Hepatocyte (in vitro differentiated cells): ENCODE data around the gene ARSI. TPM values are rescaled to one million over a fixed set of nuclear protein-coding genes. Genes with fewer than 3 reads are reported as not detected.

Source experiments
- DNase-seq: peaks from one replicate; pipeline ENCODE4 v3.0.0-alpha.2; 2016; ENCODE audit warnings: low spot score
- H2AFZ ChIP-seq: fragments of 200-600 bp; sonication (generic); 2 replicates; pipeline ENCODE4 v1.6.0; 2016; ENCODE audit warnings: antibody characterized with exemption, mild to moderate bottlenecking
- H3K27ac ChIP-seq: fragments of 200-600 bp; sonication (generic); 2 replicates; pipeline ENCODE4 v1.5.1; 2016; ENCODE audit warnings: mild to moderate bottlenecking
- H3K27me3 ChIP-seq: fragments of 200-600 bp; sonication (generic); 2 replicates; pipeline ENCODE4 v1.6.1; 2016
- H3K36me3 ChIP-seq: fragments of 200-600 bp; sonication (generic); replicated peaks from 2 replicates; pipeline ENCODE4 v1.5.1; 2016; ENCODE audit warnings: low read depth; ENCODE audit not compliant: insufficient read depth
- H3K4me1 ChIP-seq: fragments of 200-600 bp; sonication (generic); 2 replicates; pipeline ENCODE4 v1.5.1; 2016; ENCODE audit warnings: mild to moderate bottlenecking, moderate library complexity; ENCODE audit not compliant: insufficient read depth
- H3K4me2 ChIP-seq: fragments of 200-600 bp; sonication (generic); 2 replicates; pipeline ENCODE4 v1.6.0; 2016
- H3K4me3 ChIP-seq: fragments of 200-600 bp; sonication (generic); 2 replicates; pipeline ENCODE4 v1.5.1; 2016; ENCODE audit warnings: mild to moderate bottlenecking
- H3K79me2 ChIP-seq: fragments of 200-600 bp; sonication (generic); 2 replicates; pipeline ENCODE4 v1.6.0; 2017; ENCODE audit warnings: mild to moderate bottlenecking
- H3K9me2 ChIP-seq: fragments of 200-600 bp; sonication (generic); replicated peaks from 2 replicates; pipeline ENCODE4 v1.6.0; 2017; ENCODE audit warnings: mild to moderate bottlenecking; ENCODE audit not compliant: insufficient read depth
- H3K9me3 ChIP-seq: fragments of 200-600 bp; sonication (generic); 2 replicates; pipeline ENCODE4 v1.5.1; 2016; ENCODE audit warnings: low read depth, mild to moderate bottlenecking
- H4K20me1 ChIP-seq: fragments of 200-600 bp; sonication (generic); 2 replicates; pipeline ENCODE4 v1.6.0; 2016; ENCODE audit warnings: mild to moderate bottlenecking; ENCODE audit not compliant: insufficient read depth, poor library complexity, severe bottlenecking
- EZH2 ChIP-seq: fragments of 200-600 bp; sonication (generic); IDR thresholded peaks from 2 replicates; pipeline ENCODE4 v1.6.1; 2016; ENCODE audit warnings: antibody characterized with exemption, mild to moderate bottlenecking, borderline replicate concordance
- EZH2phosphoT487 ChIP-seq: fragments of 200-600 bp; sonication (generic); IDR thresholded peaks from one replicate; pipeline ENCODE4 v1.6.1; 2018; ENCODE audit warnings: antibody characterized with exemption, mild to moderate bottlenecking, low read depth, moderate library complexity; ENCODE audit not compliant: unreplicated experiment, severe bottlenecking
- WGBS: methylation state at CpG from one replicate; pipeline ENCODE4 v1.1.6; 2016; ENCODE audit warnings: low lambda C conversion rate; ENCODE audit errors: missing lambda C conversion rate; 5-methylcytosine and 5-hydroxymethylcytosine counted together
- polyA plus RNA-seq: library from polyadenylated mRNA; unstranded; fragments of >200 nt; fragmentation: Nextera tagmentation; extraction: Ambion mirVana; gene quantifications from 2 replicates; pipeline ENCODE4 v1.2.1, GENCODE V29; 2016
- total RNA-seq: library from RNA; depleted of rRNA; stranded (reverse); fragments of >200 nt; gene quantifications from 2 replicates; pipeline ENCODE4 v1.2.3, GENCODE V29; 2014
- TF ChIP-seq, protein P1 (sequence below): fragments of 200-600 bp; sonication (generic); IDR thresholded peaks from 2 replicates; pipeline ENCODE4 v1.5.1; 2016; ENCODE audit warnings: antibody characterized with exemption, mild to moderate bottlenecking; ENCODE audit not compliant: poor library complexity

The ARSI gene
- total and polyA plus RNA-seq, 2 experiments from 2014 or later: 27.1 to 27.9 TPM

DNA sequence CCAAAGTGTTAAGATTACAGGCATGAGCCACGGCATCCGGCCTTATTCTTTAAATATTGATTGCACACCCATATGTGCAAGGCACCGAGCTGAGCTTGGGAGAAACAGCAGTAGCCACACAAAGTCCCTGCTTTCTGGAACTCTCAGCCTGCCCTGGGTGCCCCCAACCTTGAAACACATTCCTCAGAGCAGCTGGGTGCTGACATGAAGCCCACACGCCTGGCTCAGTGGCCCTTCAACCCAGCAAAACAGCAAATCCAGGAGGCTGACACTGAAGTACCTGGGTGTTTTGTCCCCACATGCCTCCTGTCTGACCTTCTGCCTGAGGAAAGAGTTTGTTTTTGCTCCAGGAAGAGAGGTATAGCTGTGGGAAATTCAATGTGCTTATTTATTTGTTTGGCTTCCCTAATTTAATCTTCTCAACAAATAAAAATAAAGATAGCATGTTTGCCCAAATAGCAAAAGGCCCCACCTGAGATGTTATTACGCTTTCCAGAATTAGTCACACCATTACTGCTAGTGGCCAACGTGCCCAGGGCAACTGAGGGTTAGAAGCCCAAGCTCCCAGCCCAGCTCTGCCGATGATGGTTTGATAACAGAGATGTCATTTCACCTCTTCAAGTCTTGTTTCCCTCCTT, 41.4 kb upstream of the ARSI start:
- TF ChIP-seq, protein P1, sequence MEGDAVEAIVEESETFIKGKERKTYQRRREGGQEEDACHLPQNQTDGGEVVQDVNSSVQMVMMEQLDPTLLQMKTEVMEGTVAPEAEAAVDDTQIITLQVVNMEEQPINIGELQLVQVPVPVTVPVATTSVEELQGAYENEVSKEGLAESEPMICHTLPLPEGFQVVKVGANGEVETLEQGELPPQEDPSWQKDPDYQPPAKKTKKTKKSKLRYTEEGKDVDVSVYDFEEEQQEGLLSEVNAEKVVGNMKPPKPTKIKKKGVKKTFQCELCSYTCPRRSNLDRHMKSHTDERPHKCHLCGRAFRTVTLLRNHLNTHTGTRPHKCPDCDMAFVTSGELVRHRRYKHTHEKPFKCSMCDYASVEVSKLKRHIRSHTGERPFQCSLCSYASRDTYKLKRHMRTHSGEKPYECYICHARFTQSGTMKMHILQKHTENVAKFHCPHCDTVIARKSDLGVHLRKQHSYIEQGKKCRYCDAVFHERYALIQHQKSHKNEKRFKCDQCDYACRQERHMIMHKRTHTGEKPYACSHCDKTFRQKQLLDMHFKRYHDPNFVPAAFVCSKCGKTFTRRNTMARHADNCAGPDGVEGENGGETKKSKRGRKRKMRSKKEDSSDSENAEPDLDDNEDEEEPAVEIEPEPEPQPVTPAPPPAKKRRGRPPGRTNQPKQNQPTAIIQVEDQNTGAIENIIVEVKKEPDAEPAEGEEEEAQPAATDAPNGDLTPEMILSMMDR: no peak
- TF ChIP-seq EZH2 (no peak), EZH2phosphoT487 (no peak)
- no peak for DNase-seq
- Histone ChIP-seq H3K4me1 (no peaks in the 10 kb centered on the region), H3K4me3 (no peak overlapping the region), H2AFZ (no peak overlapping the region), H3K27me3 (no peaks in the 10 kb centered on the region), H3K27ac (no peak overlapping the region), H3K9me3 (no peaks in the 10 kb centered on the region), H3K9me2 (no peaks in the 10 kb centered on the region), H3K79me2 (no peaks in the 10 kb centered on the region), H4K20me1 (no peaks in the 10 kb centered on the region), H3K36me3 (no peaks in the 10 kb centered on the region), H3K4me2 (no peak overlapping the region)
- 72% methylated on average over 7 of the region's 7 CpGs for WGBS

- Histone ChIP-seq H3K27me3 (no peaks in the 10 kb centered on the region), H3K4me3 (no peak overlapping the region), H4K20me1 (no peaks in the 10 kb centered on the region), H3K9me2 (no peaks in the 10 kb centered on the region), H3K27ac (no peak overlapping the region), H3K9me3 (no peaks in the 10 kb centered on the region), H2AFZ (no peak overlapping the region), H3K4me2 (no peak overlapping the region), H3K4me1 (no peaks in the 10 kb centered on the region), H3K36me3 (no peaks in the 10 kb centered on the region), H3K79me2 (no peaks in the 10 kb centered on the region)
- 95% methylated on average over 4 of the region's 5 CpGs for WGBS
- no peak for DNase-seq
- TF ChIP-seq EZH2 (no peak), EZH2phosphoT487 (no peak)
- TF ChIP-seq, protein P1: no peak
These were observed 39.9 kb upstream of the ARSI start for GRCh38 chr5:150342583-150342982.

DNA sequence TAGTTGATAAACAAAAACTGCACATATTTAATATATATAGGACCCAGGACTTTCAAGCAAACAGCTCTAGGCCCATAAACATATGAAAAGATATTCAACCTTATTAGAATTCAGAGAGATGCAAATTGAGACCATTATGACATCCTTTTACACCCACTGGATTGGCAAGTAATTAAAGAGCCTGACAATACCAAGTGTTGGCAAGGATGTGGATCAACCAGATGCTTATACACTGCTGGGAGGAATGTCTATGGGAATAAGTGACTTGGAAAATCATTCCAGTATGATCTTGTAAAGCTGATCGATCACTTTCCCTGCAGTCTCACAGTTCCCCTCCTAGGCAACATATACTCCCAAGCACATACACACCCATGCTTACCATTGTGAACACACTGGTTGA, 39.3 kb upstream of the ARSI start:
- Histone ChIP-seq H3K4me1 (no peaks in the 10 kb centered on the region), H4K20me1 (no peaks in the 10 kb centered on the region), H3K27me3 (no peaks in the 10 kb centered on the region), H3K36me3 (no peaks in the 10 kb centered on the region), H3K9me3 (no peaks in the 10 kb centered on the region), H3K27ac (no peak overlapping the region), H3K9me2 (no peaks in the 10 kb centered on the region), H2AFZ (no peak overlapping the region), H3K79me2 (no peaks in the 10 kb centered on the region), H3K4me3 (no peak overlapping the region), H3K4me2 (no peak overlapping the region)
- no peak for DNase-seq
- no peak for TF ChIP-seq EZH2
- TF ChIP-seq, protein P1: no peak
- no peak for TF ChIP-seq EZH2phosphoT487
- 95% methylated on average over 1 of the region's 1 CpG for WGBS
